ENCODE data around the gene MYO6.

MYO6 gene

DNA sequence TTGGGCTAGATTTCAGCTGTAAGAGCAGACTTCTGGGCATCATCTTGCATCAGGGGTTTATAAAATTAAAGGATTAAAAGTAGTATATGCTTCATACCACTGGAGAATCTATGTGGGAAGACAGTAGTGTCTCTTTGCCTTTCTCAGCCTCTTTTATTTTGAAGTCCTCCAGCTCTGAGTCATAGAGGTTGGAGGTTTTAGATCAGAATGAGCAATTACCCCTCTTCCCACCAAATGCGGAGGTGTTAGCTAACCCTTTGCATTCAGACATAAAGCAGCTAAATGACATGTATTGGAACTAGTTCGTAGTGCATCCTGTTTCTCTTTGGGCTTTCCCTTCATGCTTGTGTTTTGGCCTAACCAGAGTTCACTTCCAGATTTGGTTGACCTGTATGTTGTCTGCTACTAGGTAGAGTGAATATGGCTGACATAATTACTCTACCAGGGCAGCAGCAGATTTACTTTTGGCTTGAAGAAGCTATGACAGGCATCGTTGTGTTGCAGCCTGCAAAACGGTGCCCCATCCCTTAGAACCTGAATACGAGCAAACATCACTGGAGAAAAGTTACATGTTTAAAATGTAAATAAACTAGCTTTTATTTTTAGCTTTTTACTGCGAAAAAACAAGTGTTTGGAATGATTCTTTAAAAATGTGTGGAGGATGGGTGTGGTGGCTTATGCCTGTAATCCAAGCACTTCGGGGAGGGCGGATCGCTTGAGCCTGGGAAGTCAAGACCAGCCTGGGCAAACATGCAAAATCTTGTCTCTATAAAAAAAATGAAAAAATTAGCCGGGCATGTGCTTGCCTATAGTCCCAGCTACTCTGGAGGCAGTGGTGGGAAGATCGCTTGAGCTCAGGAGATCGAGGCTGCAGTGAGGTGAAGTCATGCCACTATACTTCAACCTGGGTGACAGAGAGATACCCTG, 82.2 kb downstream of the MYO6 start:
- DNase-seq = no peak

DNA sequence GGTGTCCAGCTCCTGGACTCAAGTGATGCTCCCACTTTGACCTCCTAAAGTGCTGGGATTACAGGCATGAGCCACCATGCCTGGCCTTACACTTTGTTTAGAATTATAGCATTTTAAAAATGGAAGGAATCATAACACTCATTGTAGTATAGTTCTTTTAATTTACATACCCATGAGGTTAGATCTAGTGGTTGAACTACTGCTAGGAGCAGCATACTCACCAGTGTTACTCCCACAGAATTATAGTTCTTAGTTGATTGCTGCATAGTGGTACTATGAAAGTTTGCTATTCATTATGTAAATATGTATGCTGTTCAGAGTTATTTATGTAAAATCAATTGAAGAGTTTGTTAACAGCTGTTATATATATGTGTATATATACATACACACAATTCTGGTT, 85.4 kb downstream of the MYO6 start:
- no peak for DNase-seq

- no peak for DNase-seq
Measured at GRCh38 chr6:75842191-75842590, 93.2 kb downstream of the MYO6 start.

DNA sequence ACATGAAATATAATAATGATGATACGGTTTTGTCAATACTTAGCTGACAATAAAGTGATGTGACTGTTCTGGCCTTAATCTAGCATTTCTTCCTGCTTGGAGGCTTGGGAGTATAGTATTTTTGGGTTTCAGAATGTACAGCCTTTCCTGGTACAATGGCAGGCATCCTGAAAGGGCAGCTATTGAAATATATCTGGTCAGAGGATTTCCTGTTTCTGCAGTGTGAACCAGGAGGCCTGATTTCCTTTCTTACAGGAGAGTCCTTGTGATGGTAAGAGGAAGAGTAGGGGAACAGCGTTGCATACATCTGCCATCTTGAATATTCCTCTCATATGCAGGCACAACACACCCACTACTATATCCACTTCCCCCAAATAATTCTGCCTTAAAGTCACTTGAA, 93.7 kb downstream of the MYO6 start:
- DNase-seq = no peak

DNA sequence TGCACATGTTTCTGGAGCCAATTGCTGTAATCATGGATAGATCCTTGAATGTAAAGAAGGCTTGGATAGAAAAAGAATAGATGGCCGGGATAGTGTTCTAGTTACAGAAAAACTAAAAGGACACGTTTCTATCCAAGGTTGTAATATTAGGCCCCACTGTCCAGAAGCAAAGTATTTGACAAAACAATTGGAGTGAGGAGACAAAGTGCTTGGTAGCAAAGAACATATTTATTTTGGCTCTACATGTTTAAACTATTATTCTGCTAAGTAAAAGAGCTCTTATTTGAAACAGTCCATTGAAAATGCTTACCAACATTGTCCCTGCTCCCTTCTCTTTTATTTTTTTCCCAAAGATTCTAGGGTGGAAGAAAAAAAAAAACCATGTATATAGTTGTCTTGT, 94.4 kb downstream of the MYO6 start:
- DNase-seq = no peak

- DNase-seq = no peak
Measured at GRCh38 chr6:75848274-75848673, 99.2 kb downstream of the MYO6 start.

DNA sequence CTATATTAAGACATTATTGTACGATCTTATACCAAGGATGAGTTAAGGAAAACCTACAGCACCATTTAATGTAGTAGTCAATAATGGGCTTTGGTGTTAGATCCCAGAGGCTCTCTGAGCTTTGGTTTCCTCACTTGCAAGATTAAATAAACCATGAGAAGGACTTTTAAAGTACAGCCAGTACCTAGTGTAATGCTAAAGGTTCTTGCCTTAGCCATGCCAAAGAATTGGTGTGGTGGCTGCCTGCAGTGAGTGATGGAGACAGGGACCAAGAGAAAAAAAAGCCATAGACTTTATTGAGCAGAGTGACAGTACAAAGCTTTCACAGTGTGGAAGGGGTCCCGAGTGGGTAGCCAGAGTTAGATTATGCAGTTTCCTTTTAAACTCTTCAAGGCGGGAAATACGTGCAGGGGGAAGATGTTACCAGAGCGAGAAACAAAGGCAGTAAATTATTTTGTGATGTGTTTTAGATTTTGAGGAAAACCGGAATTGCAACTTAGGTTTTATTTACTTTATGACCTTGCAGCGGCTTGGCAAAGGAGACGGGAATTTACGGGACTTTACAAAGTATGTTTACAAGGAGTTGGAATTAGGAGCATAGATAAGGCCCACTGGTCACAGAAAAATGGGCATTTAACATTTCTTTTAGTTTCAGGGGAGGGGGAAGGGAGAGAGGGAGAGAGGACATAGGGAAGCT, 100.4 kb downstream of the MYO6 start:
- DNase-seq = no peak

DNA sequence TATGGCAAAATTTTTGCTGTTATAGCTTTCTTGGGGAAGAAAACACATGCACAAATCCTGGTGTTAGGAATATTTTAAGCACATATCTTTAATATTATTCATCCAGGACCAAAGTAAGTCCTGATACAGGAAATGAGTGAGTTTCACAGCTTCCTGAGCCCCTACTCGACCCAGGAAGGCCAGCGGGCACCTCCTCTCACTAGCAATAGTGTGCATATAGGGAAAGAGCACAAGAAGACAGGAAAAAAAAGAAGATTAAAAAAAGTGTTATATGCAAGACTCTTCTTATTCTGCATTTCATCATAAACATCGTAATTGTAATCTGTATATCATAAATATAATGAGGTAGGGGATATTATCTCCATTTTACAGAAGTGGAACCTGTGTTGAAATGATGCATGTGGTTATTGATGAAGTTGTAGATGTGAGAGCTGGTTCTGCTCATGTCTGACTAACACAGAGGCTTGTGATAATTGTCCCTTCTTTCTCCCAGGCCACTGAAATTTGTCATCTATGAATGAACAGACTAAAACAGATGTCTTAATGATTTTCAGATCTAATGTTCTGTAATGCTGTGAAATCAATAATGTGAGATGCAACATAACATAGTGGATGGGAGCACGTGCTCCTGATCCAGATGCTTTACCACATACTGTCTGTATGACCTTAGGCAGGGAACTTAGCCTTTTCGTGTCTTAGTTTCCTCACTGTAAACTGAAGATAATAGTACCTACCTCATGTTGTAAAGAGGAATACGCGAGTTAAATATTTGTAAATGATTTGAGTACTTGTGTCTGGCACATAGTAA, 101.2 kb downstream of the MYO6 start:
- no peak for DNase-seq

GRCh38 chr6:75852721-75853120, 103.7 kb downstream of the MYO6 start:
- no peak for DNase-seq

- no peak for DNase-seq
Measured at GRCh38 chr6:75853806-75854205, 104.8 kb downstream of the MYO6 start.

- DNase-seq = no peak
Measured at GRCh38 chr6:75855052-75855451, 106.0 kb downstream of the MYO6 start.

- no peak for DNase-seq
Measured at GRCh38 chr6:75856902-75857301, 107.9 kb downstream of the MYO6 start.

DNA sequence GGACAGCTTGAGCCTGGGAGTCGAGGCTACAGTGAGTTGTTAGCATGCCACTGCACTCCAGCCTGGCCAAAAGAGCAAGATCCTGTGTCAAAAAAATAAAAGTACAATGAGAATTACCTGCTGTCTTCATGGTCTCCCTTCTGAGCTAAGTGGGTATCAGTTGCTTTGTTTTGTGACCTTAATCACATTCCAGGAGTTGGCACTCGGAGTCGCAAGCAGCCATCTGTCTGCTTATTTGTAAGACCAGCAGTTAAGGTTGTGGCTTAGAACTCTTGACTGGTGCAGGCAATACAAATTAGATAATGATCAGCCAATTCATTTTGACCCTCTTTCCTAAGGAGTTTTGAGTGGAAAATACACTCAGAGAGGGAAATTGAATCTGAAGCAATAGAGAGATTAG, 114.0 kb downstream of the MYO6 start:
- no peak for DNase-seq

DNA sequence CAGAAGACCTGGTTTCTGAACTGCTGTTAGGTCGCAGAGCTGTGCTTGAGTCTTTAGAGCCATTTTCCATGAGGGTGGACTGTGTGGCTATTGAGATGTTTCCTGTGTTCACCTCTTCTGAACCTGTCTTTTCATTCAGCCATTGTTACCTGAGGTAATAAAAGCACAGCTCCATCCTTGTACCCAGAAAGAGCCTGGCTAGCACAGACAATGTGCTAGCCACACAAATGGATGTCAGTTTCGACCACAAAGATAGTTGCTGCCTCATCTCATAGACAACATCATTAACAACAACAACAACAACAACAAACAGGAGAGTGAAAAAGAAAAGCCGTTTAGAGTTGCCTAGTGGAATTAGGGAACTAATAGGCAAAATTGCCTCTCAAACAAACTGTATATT, 114.7 kb downstream of the MYO6 start:
- no peak for DNase-seq

DNA sequence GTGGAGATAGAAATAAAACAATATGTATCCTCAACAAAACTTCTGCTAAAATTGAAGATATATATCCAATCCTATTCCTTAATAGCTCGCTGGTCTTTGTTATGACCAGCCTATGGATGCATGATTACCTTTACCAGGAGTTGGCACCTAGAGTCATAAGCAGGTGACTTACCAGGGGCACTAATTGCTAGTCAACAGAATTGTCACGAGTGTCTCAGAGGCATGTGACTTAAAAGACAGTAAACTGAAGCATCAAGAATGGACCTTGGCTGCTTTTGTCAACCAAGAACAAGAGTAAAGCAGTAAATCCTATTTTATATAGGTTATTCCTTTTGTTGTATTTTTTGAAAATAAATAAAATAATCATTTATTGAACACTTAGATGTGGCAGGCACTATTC, 115.4 kb downstream of the MYO6 start:
- DNase-seq = no peak

DNA sequence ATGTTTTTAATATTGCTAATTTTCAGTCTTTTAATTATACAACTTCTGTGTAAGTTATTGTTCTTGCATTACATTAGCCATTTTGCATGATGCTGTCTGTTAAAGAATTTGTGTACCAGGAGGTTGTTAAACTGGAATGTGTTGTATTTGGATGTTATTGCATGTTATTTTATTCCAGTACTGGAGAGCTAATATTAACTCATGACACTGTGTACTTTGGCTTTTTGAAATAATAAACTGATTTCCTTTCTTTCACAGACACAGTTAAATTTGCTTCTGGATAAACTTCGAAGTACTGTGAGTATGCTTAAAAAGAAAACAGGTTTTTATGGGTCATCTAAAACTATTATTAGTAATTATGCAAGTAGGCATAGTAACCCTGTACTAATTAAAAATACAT, 121.3 kb downstream of the MYO6 start:
- DNase-seq = no peak

GRCh38 chr6:75874224-75874623, 125.2 kb downstream of the MYO6 start:
- DNase-seq = peak; percentile 57

- DNase-seq = no peak
Measured at GRCh38 chr6:75876152-75876551, 127.1 kb downstream of the MYO6 start.

DNA sequence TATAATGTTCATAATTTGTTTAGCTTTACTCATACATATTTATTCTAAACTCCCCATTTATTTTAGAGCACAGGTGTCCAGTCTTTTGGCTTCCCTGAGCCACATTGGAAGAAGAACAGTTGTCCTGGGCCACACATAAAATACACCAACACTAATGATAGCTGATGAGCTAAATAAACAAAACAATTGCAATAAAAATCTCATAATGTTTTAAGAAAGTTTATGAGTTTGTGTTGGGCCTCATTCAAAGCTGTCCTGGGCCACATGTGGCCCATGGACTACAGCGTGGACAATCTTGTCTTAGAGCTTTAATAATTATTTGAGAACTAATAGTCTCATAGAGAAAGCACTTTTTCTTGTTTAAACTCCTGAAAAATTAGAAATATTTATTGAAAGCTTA, 131.3 kb downstream of the MYO6 start:
- no peak for DNase-seq

DNA sequence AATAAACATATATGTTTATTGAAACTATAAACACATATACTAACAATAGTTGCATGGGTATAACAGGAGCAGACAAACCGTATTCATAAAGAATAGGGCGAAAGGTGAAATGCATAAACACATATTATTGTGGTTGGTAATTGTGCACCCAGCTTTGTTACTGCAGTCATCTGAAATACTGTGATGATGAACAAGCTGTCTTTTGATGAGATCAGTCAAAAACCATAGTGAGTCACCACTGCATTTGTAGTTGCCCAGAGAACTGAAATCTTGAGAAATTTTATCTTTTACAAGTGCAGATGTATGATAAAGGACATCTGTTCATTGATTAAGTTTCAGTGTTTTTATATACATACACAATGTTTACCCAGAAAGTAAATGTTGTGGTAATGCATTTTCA, 133.7 kb downstream of the MYO6 start:
- DNase-seq = no peak

DNA sequence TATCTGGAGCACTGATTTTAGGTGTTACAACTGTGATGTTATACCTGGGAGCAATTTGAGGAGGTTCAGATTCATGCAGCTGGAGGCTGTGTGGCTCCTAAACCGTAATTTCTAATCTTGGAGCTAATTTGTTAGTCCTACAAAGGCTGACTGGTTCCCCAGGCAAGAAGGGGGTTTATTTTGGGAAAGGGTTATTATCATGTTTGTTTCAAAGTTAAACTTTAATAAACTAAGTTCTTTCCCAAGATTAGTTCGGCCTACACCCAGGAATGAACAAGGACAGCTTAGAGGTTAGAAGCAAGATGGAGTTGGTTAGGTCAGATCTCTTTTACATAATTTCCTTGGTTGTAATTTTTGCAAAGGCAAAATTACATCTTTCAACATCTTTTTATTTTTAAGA, 135.8 kb downstream of the MYO6 start:
- DNase-seq = no peak

GRCh38 chr6:75892384-75892783, 143.3 kb downstream of the MYO6 start:
- no peak for DNase-seq

DNA sequence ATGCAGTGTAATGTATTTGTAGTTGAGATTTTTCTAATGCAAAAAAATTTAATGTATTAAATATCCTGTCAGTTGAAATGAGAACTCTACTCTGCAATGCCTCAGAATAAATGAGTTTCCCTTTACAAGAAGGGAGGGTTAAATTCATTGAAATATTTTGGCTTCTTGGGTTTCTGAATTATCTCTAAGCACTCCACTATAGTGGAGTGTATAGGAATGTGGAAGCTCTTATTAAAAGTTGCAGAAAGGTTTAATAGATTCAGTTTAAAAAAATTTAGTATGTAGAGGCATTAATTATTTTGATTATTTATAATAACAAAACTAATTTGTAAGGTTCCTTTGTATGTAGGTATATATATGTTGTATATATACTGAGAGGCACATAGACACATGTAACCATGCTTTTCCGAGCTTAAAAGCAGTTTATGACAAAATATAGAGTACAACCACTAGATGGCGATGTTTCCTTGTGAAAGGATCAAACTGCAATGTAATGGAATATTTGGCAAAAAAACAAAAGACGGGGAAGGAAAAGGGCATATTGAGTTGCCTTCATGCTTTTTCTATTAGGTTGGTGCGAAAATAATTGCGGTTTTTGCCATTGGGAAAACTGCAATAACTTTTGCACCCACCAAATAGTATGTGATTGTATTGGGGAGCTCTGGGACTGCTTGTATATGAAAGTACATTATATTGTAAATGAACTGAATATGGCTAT, 144.2 kb downstream of the MYO6 start:
- peak; percentile 75 for DNase-seq

Measured in NCI-H2227 treated with DMSO at 0.1 percent for 48 hours (cell line).